Liver (tissue), 9 donors: ENCODE results near the gene SLC20A1. TPM values are rescaled to one million over a fixed set of nuclear protein-coding genes. Genes with fewer than 3 reads are reported as not detected.

Source experiments
- DNase-seq: peaks from one replicate; pipeline ENCODE4 v3.0.0-alpha.2; 2017; ENCODE audit warnings: low spot score
- H3K27ac ChIP-seq, 2 donors: one replicate each; pipeline ENCODE4 v1.7.0; 2013; ENCODE audit warnings: inconsistent platforms in 2 of 2, low read length in 2 of 2, control low read depth in 1 of 2, low read depth in 1 of 2, mild to moderate bottlenecking in 1 of 2
- H3K27me3 ChIP-seq, 4 donors: one replicate each; pipeline versions ENCODE4 v1.6.1 to v1.7.0; 2013; ENCODE audit warnings: low read length in 3 of 4, inconsistent platforms in 1 of 4, mild to moderate bottlenecking in 1 of 4, moderate library complexity in 1 of 4; ENCODE audit not compliant: control insufficient read depth in 4 of 4, insufficient read depth in 4 of 4
- H3K36me3 ChIP-seq, 4 donors: one replicate each; pipeline versions ENCODE4 v1.6.1 to v1.7.0; 2013; ENCODE audit warnings: low read length in 3 of 4, mild to moderate bottlenecking in 3 of 4, low read depth in 1 of 4, moderate library complexity in 1 of 4; ENCODE audit not compliant: control insufficient read depth in 4 of 4, insufficient read depth in 3 of 4
- H3K4me1 ChIP-seq, 4 donors: one replicate each; pipeline versions ENCODE4 v1.6.1 to v1.7.0; 2013; ENCODE audit warnings: low read length in 3 of 4, mild to moderate bottlenecking in 3 of 4, moderate library complexity in 1 of 4; ENCODE audit not compliant: control insufficient read depth in 4 of 4, insufficient read depth in 4 of 4
- H3K4me3 ChIP-seq, 3 donors: one replicate each; pipeline versions ENCODE4 v1.6.1 to v1.7.0; 2013; ENCODE audit warnings: low read length in 3 of 3, control low read depth in 1 of 3, low read depth in 1 of 3, mild to moderate bottlenecking in 1 of 3
- H3K9ac ChIP-seq, 2 donors: one replicate each; pipeline ENCODE4 v1.7.0; 2013; ENCODE audit warnings: low read length in 2 of 2, mild to moderate bottlenecking in 2 of 2, moderate library complexity in 2 of 2, control low read depth in 1 of 2, low read depth in 1 of 2
- H3K9me3 ChIP-seq, 4 donors: one replicate each; pipeline versions ENCODE4 v1.6.1 to v1.7.0; 2013; ENCODE audit warnings: low read length in 3 of 4; ENCODE audit not compliant: control insufficient read depth in 4 of 4
- ATF3 ChIP-seq: IDR thresholded peaks from 2 replicates; pipeline ENCODE4 v1.6.1; 2016; ENCODE audit warnings: antibody characterized with exemption
- CTCF ChIP-seq: fragments of 150-350 bp; IDR thresholded peaks from 2 replicates; pipeline ENCODE4 v1.5.1; 2017; ENCODE audit warnings: improper control_type of control experiment, low read depth, low read length; ENCODE audit not compliant: missing input control
- EGR1 ChIP-seq, 2 donors: IDR thresholded peaks; 2 replicates each; pipeline ENCODE4 v1.6.1; 2016 to 2018; ENCODE audit warnings: antibody characterized with exemption in 2 of 2, low read depth in 2 of 2
- FOXA1 ChIP-seq: IDR thresholded peaks from 2 replicates; pipeline ENCODE4 v1.6.1; 2016; ENCODE audit warnings: antibody characterized with exemption
- FOXA2 ChIP-seq: IDR thresholded peaks from 2 replicates; pipeline ENCODE4 v1.6.1; 2016; ENCODE audit warnings: antibody characterized with exemption
- HNF4A ChIP-seq, 2 donors: conservative IDR thresholded peaks; 2 replicates each; pipeline ENCODE4 v1.6.1; 2016; ENCODE audit warnings: antibody characterized with exemption in 2 of 2, mild to moderate bottlenecking in 2 of 2
- JUND ChIP-seq, 2 donors: IDR thresholded peaks; 2 replicates each; pipeline ENCODE4 v1.6.1; 2016; ENCODE audit warnings: antibody characterized with exemption in 2 of 2
- MAX ChIP-seq: IDR thresholded peaks from 2 replicates; pipeline ENCODE4 v1.6.1; 2016; ENCODE audit warnings: antibody characterized with exemption
- RAD21 ChIP-seq, 2 donors: IDR thresholded peaks; 2 replicates each; pipeline ENCODE4 v1.6.1; 2016; ENCODE audit warnings: antibody characterized with exemption in 2 of 2, mild to moderate bottlenecking in 2 of 2
- REST ChIP-seq: IDR thresholded peaks from 2 replicates; pipeline ENCODE4 v1.6.1; 2016; ENCODE audit warnings: antibody characterized with exemption, mild to moderate bottlenecking
- RXRA ChIP-seq, 2 donors: IDR thresholded peaks; 2 replicates each; pipeline ENCODE4 v1.6.1; 2017 to 2018; ENCODE audit warnings: antibody characterized with exemption in 2 of 2, mild to moderate bottlenecking in 1 of 2
- SP1 ChIP-seq: IDR thresholded peaks from 2 replicates; pipeline ENCODE4 v1.6.1; 2018; ENCODE audit warnings: antibody characterized with exemption, mild to moderate bottlenecking
- TAF1 ChIP-seq: conservative IDR thresholded peaks from 2 replicates; pipeline ENCODE4 v1.6.1; 2016; ENCODE audit warnings: antibody characterized with exemption, mild to moderate bottlenecking
- YY1 ChIP-seq: IDR thresholded peaks from 2 replicates; pipeline ENCODE4 v1.6.1; 2016; ENCODE audit warnings: antibody characterized with exemption, mild to moderate bottlenecking
- ZBTB33 ChIP-seq: IDR thresholded peaks from 2 replicates; pipeline ENCODE4 v1.6.1; 2016; ENCODE audit warnings: antibody characterized with exemption
- WGBS: extraction: QIAGEN DNeasy Blood & Tissue Kit; methylation state at CpG from one replicate; pipeline ENCODE4 v1.1.7; 2013; 5-methylcytosine and 5-hydroxymethylcytosine counted together
- polyA plus RNA-seq, 2 donors: library from polyadenylated mRNA; stranded (reverse) in 1 of 2; unstranded in 1 of 2; fragments of 200-250 nt in 1 of 2; fragments of >200 nt in 1 of 2; fragmentation: Nextera tagmentation in 1 of 2; extraction: Ambion mirVana in 1 of 2; gene quantifications; one replicate each; pipeline versions ENCODE4 v1.2.1 to v1.2.3, GENCODE V29; 2013 to 2015
- total RNA-seq, 2 donors: library from RNA; depleted of rRNA; stranded (reverse); fragments of >200 nt; gene quantifications; one replicate each; pipeline ENCODE4 v1.2.3, GENCODE V29; 2014
- donor health status: healthy.
- donor health status: healthy.
- donor health status: healthy.
- donor health status: healthy.
- donor health status: healthy.

The SLC20A1 gene
- total and polyA plus RNA-seq, 4 donors = 15.3 to 56.9 (median 20.0) TPM

- no peak for TF ChIP-seq EGR1 (IDR thresholded peaks at IDR 0.05; ENCODE audit: low read depth in 2 of 2)
Observed at GRCh38 chr2:112642561-112642960, 3.2 kb upstream of the SLC20A1 start (continued).

GRCh38 chr2:112642966-112643365, 2.8 kb upstream of the SLC20A1 start:
- no peak overlapping the region for H3K9ac ChIP-seq
- peaks cover 0 to 6% (median 3%) of the 10 kb centered on the region in 4 donors for H3K36me3 ChIP-seq
- no peaks in the 10 kb centered on the region for H3K9me3 ChIP-seq
- peaks cover 2 to 37% (median 23%) of the 10 kb centered on the region in 4 donors for H3K4me1 ChIP-seq
- no peak overlapping the region for H3K27ac ChIP-seq
- no peak overlapping the region for H3K4me3 ChIP-seq
- DNase-seq = no peak
- WGBS = 95% methylated on average over 7 of the region's 7 CpGs
- no peak for TF ChIP-seq MAX
- TF ChIP-seq YY1 = no peak
- TF ChIP-seq FOXA1 = no peak
- no peak for TF ChIP-seq SP1
- no peak for TF ChIP-seq TAF1
- no peak for TF ChIP-seq CTCF
- no peak for TF ChIP-seq EGR1 (IDR thresholded peaks at IDR 0.05; ENCODE audit: low read depth in 2 of 2)
- no peak for TF ChIP-seq JUND (IDR thresholded peaks at IDR 0.05)
- no peak for TF ChIP-seq REST
- H3K27me3 ChIP-seq = no peaks in the 10 kb centered on the region

GRCh38 chr2:112643488-112643887, 2.3 kb upstream of the SLC20A1 start:
- Histone ChIP-seq H3K4me3 (no peak overlapping the region), H3K36me3 (peaks cover 1 to 10% (median 6%) of the 10 kb centered on the region in 4 donors), H3K9ac (peak overlapping the region in 1 of 2 donors; percentile 53), H3K27me3 (no peaks in the 10 kb centered on the region), H3K4me1 (peaks cover 2 to 42% (median 27%) of the 10 kb centered on the region in 4 donors), H3K27ac (peak overlapping the region; percentile 96 to 99), H3K9me3 (no peaks in the 10 kb centered on the region)
- WGBS = 73% methylated on average over 3 of the region's 3 CpGs
- no peak for DNase-seq
- TF ChIP-seq JUND (IDR thresholded peaks at IDR 0.05) = no peak
- TF ChIP-seq MAX = no peak
- no peak for TF ChIP-seq EGR1 (IDR thresholded peaks at IDR 0.05; ENCODE audit: low read depth in 2 of 2)
- TF ChIP-seq TAF1 = no peak
- TF ChIP-seq FOXA2 = no peak
- no peak for TF ChIP-seq HNF4A (conservative IDR thresholded peaks at IDR 0.05)
- no peak for TF ChIP-seq ATF3
- TF ChIP-seq RXRA (IDR thresholded peaks at IDR 0.05) = no peak
- TF ChIP-seq REST = no peak
- TF ChIP-seq CTCF = no peak
- no peak for TF ChIP-seq ZBTB33
- TF ChIP-seq RAD21 (IDR thresholded peaks at IDR 0.05) = no peak
- TF ChIP-seq YY1 = no peak
